Measurements from ENCODE around the gene RHCG.
A peak's percentile ranks its signal among the peaks of the same experiment; 100 is the strongest.

RHCG gene

DNA sequence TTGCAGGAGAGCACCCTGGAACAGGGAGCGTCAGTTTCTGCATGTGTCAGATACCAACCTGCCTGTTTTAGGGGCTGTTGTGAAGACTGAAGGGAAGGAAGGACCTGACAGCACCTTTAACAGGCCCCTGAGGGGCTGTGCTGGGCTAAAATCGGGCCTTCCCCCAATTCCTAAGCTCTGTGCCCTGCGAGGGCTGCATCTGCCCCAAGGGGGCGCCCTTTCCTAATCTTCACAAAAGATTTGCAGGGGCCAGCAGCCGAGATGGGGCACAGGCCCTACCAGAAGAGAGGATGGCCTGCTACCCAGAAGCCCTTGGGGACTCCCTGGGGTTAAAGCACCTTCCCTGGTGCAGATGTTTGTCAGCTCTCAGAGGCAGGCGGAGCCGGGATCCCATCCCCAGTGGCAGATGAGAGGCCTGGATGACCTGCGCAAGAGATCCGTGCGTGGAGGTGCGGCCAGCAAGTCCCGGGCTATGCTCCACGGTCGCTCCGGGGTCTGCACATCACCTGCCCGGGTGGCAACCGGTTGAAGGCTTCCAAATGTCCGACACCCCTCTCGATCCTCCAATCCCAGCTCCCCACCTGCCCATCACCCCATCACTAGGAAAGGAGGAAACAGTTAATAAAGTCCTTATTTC, 53.6 kb downstream of the RHCG start:
- DNase-seq = peak; percentile 31

DNA sequence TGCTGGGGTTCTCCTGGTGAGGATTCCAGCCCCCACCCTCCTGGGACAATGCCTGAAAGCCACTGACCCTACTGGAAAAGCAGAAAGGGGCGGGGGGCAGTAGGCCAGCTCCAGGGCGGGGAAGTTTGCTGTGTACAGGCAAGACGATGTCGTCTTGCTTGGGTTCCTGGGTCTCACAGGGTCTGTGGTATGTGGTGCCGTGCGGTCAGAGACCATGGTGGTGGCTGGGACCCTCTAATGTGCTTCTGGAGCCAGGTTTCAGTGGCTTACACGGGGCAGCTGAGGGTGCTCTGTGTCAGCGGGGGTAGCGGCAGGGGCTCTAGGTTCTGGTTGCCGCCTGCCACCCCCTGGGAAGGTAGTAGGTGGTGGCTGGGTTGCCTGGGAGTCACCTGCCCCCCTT, 54.2 kb downstream of the RHCG start:
- no peak for DNase-seq

DNA sequence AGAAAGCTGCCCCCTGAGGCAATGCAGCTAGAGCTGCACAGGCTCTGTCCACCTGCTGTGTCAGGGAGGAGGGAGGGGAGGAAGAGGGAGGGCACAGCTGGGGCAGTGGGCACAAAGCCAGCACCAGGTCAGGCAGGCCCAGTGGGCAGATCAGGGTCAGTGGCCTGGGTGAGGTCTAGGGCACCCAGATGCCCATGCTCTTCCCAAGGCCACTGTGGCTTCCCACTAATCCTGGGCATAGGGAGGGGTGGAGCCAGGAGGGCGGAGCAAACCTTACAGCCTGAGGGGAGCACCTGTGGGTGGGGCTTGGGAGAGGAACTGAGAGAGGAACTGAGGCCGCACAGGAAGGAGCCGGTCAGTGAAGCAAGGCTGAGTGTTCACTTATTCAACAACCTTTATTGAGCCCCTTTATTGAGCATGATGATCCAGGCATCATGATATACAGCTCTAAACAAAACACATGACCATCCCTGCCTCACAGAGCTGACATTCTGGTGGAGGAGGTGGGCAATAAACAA, 55.0 kb downstream of the RHCG start:
- no peak for DNase-seq

DNA sequence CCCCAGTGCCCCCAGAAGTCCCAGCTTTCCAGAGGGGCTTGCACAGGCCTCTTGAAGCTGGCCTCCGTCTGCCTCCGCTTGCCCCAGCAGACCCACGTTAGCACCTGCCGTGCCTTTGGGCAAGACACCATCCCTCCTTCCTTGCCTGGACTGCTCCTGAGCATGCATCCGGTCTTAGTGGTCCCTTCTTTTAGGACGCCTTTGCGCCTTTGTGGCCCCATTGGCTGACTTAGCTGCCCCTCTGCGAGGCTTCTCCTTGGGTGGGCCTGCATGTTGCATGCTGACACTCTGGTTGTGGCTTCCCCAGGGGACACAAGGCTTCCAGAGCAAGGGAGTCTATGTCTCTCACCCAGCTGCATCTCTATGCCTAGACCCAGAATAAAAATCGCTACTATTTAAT, 56.6 kb downstream of the RHCG start:
- DNase-seq = no peak

DNA sequence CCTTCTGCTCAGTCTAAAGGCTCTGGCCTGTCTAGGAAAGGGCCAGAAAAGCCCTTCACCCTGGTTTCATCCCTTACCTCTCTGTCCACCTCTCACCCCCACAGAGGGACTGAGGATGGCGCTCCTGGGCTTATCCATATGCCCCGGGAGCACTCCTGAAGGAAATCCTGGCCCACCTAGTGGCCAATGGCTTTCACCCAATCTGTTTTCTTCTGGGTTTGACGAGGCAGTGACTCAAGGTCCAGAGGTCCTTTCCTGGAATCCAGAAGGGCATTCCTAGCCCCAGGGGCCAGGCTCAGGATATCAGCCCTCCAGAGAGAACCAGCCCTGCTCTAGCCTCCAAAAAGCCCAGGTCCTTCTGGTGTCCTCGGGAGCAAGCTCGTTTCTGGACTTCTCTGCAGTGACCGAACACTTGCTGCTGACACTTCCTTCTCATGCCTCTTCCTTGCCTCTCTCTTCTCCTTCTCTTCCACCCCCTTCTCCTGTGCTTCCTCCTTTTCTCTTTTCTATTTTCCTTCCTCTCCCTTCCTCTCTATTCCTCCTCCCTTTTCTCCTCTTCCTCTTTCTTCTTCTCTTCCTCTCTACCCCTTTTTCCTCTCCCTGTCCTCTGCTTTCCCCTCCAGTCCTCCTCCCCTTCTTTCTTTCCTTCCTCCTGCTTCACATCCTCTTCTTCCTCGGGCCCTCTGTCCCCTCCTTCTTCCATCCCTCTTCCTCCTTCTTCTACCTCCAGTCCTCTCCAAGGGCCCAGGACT, 59.6 kb downstream of the RHCG start:
- no peak for DNase-seq

DNA sequence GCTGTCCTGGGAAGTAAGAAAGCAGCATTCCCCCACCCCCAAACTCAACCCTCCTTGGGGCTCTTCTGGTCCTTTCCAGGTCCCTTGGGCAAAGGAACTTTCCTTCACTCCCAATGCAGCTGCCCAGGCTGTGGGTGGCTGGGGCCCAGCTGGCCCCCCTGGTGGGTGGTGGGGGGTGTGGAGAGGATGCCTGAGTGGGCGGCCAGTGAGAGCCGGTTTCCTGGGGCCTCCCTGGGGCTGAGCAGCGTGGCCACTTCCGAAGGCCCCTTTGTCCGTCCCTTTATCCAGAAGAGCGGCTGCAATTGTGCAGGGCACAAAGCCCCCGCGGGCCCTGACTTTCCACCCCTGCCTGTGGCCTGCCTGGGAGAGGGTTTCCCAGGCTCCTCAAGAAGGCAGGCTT, 61.0 kb downstream of the RHCG start:
- no peak for DNase-seq

DNA sequence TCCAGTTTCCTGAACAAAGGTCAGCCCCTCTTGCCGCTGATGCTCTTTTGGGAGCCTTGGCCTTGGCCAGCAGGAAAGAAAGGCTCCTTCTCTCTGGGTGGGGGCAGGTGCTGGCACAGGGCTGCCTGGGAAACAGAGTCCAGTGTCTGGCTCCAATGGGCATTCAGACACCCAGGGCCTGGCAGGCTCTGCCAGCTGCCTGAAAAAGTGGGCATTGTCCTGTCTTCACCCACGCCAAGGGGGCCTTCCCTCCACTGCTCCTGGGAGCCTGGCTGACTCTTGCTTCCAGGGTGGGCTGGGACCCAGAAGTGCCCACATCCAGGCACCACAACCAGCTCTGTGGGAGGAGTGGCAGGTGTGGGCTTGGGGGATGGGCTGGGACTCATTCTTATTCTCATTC, 62.7 kb downstream of the RHCG start:
- no peak for DNase-seq

DNA sequence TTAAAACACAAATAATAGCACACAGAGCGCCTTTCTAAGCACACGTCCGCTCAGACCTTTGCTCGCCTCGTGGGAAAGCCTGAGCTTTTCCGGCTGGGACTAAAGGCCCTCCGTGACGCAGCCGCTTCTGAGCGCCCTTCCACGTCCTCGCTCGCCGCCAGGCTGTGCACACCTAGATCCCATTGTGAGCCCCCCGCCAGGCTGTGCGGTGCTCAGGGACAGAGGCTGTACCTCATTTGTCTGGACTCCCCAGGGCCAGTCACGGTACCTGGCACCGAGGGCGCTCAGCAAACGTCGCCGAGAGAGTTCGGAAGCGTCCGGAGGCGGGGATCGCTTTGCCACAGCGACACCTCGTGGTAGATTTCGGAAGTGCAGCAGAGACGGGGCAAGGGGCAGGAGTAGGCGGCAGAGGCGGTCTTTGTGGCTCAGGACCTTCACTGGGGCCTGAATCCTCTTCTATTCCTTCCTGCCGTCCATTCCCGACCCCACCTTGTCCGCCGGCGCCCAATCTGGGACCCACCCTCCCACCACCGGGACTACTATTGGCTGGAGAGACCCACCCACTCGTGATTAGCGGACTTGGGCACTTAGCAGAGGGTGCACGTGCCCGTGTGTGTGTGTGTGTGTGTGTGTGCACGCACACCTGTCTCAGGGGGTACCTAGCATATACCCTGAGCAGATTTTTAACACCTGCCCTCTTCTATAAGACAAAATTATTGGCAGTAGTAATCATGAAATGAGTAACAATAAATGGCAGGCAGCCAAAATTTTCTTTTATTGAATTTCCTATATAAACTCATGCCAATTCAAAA, 65.6 kb downstream of the RHCG start:
- peak; percentile 68 for DNase-seq

DNA sequence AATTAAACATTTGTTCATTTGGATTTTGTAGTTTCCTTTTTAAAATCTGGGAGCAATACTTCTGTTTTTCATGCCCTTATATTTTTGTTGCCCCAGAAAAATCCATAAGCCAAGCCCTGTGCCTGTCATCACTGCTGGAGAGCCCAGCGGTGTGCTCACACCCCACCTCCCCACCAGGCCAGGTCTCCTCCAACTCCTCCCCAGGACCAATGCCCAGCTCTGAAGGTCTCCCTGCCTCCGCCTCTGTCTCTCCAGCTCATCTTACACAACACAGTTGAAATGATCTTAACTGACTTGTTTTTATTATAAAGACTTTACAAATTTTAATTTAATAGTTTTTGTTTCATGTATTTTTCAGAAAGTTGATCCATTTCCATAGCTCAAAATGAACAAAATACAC, 66.4 kb downstream of the RHCG start:
- DNase-seq = no peak

DNA sequence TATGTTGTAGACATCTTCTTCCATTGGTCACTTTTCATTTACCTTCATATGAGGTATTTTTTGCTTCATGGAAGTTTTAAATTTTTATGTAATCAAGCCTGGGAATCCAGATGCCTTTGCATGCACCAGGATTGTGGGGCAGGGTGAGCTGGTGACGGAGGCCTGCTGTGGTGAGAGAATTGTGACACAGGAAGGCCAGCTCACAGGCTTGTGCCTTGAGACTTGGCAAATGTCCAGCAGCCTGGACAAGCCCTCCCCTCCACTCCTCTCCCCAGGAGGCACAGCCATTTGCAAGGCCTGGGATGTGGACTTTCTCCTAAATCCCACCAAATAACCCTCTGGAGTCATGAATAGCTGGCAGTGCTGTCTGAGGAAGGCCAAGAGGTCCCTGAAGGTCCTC, 67.4 kb downstream of the RHCG start:
- DNase-seq = no peak

DNA sequence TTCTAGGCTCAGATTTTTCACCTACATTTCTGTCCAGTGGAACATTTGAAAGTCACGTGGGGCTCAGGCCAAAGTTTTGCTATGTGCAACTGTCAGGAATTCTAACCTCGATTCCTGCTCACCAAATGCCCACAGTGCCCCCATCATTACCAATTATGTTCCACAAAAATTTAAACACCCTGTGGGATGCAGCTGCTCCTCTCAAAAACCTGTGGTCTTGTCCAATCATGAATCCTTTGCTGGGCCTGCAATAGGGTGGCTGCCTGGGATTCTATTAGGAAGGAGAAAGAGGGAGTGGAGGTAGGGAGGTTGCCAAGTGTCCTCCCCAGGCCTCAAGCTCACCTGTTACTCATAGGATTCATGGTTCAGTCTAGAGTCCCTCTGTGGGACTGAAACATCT, 68.1 kb downstream of the RHCG start:
- DNase-seq = no peak

DNA sequence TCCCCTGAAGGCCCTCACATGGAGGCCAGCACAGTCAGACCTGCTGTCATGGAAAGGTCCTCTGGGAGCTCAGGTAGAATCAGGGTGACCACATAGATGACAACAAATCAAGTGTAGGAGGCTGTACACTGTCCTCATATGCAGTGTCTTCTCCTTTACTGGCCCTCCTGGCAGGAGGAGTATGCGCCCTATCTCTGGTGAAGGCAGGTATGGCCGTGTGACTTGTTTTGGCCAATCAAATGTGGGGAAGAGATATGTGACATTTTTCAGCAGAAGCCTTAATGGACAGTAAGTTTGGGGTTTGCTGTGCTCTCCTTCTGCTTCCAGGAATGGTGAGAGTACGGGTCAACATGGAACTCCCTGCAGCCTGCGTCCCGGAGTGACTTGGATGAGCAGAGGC, 69.9 kb downstream of the RHCG start:
- no peak for DNase-seq

DNA sequence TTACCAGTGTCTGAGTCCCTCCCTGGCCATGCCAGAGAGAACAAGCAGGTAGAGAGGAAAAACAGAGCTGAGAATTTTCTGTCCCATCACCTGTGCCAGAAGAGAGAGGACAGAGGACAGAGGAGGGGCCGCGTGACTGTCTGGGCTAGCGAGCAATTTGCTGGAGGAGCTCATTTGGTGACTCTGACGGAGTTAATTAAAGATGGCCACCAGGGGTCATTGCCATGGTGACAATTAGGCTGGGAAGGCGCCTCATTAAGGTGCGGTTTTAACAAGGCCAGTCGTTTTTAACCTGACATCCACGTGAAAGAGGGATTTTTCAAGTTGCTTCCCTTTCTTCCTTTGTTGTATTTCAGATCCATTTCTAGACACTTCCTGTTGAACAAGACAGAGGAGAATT, 72.4 kb downstream of the RHCG start:
- no peak for DNase-seq

All from NK-92 treated with Interleukin-12 subunit alpha and Interleukin-12 subunit beta, amount 100 ng/mL, for 24 hours (cell line).